HG02642 (cell line): ENCODE measurements around the gene CD247.
"Not testable (repeated sequence)": the region's sequence is repeated elsewhere in the genome, so short reads cannot be mapped to it uniquely, and the experiment has no call there.

ENCODE experiments used
- ATAC-seq: cut with Tn5 transposase; IDR thresholded peaks from one replicate; pipeline ENCODE4 v1.9.1; 2021; ENCODE audit warnings: mild to moderate bottlenecking; ENCODE audit not compliant: unreplicated experiment, poor library complexity

Gene CD247

DNA sequence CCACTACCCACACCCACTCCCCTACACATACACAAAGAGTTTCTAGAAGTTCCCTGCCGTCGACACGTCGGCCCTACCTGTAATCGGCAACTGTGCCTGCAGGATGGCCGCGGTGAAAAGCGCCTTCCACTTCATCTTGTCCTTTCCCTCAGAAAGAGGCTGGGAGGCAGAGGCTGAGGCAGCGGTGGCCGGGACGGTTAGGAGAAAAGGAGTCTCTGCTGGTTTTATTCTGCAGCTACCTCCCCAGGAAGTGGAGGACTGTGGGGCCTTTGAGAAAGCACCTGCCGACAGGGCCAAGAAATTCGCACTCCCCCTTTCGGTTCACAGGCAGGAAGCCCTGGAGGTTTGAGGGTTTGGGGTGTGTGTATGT is at the start of gene CD247:
Gene CD247, minus strand, starts transcription at position 199 of the 370 bp plus-strand sequence. Its CDS starts 64 bp downstream, at position 135.
- no peak for ATAC-seq

DNA sequence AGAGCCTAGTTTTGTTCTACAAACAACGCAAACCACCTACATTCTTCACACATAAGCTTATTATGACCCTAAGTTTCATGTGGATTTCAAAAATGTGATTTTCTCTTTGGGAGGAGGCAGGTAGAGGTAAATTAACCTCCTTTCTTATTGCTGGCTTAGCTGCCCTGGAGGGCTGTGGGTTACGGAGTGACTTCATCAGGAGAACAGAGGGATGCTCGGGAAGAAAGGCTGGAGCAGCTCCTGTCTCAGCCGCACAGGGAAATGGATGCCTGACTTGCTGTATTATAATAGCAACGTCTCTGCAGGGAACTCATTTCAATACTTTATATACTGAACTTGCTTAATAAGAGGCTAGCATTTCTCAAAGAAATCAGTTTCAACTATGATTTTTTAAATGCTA is 49.3 kb upstream of the CD247 start:
- ATAC-seq, result no peak

DNA sequence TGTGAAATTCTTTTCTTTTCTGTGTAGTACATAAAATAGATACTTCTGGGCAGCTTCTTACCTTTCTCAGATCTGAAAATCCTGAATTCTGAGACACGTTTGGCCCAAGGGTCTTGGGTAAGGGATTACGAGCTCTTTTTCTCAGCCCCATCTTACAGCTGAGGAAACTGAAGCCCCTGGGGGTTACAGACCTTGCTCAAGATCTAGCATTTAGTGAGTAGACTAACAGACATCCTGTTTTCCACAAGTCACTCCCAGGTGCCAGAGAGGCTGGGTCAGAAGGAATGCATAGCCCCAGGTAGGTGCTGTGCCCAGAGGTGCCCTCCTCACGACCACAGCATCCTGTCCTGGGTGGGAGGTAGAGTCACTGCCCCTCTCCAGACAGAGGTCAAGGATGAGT is 48.4 kb upstream of the CD247 start:
- no peak for ATAC-seq

DNA sequence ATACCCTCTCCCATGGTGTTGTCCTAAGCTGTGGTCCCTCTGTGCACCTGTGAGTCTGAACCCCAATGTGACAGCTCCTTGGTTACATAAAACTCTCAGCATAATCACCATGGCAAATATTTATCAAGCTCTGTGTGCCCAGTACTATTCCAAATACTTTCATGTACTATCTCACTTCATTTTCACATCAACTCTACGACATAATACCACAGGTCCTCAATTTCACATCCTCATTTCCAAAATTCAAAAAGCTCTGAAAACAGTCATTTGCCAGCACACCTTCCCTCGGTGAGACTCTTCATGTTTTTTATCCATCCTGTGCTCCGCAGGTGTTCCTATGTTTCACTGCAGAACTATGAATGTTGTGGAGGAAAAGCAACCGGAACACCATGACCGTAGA is 47.6 kb upstream of the CD247 start:
- no peak for ATAC-seq

DNA sequence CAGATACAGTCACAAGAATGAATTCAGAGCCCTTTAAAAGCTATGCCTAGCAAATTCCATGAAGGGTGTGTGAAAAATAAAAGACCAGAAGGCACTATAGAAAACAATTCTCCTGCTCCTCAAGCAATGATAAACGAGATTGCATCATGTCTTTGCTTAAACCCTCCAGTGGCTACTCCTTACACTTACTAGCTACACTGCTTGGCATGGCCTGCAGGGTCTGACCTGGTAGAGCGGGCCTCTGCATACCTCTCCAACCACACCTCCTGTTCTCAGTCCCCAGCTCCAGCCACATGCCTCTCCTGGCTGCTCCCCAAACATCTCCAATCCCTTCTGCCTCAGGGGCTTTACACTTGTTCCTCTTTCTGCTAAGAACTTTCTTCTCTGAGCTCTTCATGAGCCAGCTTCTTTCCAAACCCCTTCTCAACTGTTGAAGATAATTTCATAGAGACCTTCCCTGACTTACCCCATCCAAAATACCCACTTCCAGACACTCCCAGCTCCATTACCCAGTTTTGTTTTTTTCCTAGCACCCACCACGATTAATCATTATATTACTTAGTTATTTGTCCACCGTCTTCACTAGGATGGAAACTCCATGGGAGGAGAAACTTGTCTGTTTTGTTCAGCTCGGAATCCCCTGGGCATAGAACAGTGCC is 46.4 kb upstream of the CD247 start:
- no peak for ATAC-seq

DNA sequence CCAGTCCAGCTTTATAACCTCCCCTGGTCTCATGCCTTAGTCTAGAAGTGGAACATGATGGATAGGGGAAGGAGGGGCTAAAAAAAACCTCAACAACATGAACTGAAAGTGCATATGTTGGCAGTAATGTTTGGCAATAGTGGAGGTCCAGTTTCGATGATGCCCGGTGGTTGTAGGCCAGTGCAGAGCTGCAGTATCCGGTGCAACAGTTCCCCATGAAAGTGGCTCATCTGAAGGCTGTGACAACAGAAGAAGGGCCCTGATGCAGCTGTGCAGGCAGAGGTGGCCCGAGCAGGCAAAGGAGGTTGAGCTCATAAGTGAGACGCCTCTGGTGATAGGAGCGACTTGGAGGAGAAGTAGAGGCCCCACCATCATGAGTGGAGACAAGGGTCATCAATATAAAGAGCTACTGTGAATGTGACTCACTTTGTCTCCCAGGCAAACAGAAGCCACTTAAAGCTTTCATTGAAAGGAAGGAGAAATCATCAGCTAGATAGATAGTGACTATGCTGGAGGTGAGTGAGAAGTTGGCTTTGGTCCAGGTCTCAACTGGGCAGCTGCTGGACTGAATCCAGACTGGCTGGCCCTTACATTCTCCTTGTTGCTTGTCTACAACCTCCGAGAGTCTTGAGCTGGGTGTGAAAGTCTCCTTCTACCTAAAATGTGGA is 45.4 kb upstream of the CD247 start:
- no peak for ATAC-seq

DNA sequence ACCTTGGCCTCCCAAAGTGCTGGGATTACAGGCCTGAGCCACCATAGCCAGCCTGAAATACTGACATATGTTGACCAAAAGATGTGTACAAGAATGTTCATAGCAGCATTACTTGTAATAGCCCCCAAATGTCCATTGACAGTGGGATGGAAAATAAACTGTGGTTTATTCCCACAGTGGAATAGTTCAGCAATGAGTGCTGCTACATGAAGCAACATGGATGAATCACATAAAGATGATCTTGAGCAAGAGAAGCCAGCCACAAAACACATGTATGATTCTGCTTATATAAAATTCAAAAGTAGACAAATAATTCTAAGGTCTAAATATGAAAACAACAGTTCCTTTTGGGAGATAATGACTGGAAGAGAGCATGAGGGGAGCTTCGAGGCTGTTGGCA is 44.4 kb upstream of the CD247 start:
- no peak for ATAC-seq

DNA sequence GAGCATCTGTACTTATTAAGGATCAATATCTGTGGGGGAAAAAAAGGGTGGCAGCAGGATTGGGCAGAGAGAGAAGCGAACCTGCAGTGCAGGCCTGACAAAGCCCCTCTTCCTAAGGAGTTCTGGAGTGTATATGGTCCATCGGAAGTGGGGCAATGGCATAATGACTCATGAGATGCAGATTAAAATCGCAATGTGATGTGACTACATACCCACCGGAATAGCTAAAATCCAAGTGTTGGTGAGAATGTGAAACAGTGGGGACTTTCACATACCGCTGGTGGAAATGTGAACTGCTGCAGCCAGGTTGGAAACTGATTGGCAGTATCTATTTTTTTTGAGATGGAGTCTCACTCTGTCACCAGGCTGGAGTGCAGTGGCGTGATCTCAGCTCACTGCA is 43.4 kb upstream of the CD247 start:
- ATAC-seq, result no peak

DNA sequence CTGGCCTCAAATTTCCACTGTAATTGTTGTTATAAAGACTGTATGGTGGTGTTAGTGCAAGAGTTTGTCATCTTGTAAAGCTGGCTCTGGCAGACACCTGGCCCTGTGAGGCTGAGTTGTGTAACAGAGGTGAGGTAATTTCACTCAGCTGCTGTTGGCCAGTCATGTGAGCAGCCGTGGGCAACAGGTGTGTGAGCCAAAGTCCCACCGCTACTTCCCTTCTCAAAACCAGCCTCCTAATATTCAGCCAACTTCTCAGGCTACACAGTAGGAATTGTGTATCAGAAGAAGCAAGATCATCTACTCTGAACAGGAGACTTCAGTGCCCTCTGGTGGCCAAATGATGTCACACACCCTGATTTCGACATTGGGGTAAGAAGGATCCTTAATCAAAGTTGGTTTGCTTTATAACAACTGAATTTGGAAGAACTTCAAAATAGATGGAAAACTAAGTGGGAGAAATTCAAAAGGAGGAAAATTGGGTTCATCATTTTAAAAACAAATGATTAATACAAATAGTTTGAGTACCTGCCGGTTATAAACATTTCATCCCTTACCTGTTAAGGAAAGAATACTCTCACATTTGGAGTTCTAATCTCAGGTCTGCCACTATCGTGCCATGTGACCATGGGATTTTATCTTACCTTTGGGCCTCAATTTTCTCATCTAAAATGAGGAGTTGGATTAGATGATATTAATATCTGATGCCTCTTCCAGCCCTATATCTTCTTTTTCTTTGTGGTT is 37.8 kb upstream of the CD247 start:
- no peak for ATAC-seq

DNA sequence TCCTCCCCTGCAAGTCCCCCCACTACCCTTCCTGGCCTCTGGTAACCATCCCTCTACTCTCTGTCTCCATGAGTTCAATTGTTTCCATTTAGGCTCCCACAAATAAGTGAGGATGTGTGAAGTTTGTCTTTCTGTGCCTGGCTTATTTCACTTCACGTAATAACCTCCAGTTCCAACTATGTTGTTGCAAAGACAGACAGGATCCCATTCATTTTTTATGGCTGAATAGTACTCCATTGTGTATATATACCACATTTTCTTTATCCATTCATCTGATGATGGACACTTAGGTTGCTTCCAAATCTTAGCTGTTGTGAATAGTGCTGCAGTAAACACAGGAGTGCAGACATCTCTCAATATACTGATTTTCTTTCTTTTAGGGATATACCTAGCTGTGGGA is 36.7 kb upstream of the CD247 start:
- ATAC-seq, result not testable (repeated sequence)

DNA sequence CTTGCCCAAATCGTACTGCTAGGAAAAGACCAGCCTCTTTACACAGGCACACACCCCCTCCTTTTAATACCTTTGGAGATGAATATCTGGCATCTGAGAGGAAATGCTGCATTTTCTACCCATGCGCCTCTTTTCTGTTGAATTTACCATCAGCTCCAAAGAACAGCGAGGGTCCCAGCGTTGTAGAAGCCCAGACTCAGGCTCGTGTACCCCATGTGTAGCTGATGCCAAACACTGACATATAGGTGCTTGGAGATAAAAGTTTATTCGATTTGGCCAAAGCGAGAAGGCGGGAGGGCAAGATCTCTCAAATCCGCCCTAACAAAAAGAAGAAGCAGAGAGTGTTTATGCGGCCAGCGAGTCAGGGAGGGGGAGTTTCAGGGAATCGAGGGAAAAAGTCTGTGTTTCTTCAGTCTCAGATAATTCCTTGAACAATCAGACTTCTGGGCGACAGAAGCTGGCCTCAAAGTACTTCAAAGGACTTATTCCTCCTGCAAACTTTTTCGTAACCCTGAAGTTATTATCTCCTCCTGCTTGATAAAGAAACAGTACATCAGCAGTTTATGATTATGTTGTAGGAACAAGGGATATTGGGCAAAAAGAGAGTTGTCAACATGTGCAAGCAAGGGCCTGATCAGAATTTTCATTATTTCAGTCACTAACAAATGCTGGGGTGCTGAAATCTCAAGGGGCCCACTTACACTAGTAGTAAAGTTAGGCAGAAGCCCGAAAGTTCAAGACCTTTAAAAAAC is 35.9 kb upstream of the CD247 start:
- peak; percentile 15 for ATAC-seq

DNA sequence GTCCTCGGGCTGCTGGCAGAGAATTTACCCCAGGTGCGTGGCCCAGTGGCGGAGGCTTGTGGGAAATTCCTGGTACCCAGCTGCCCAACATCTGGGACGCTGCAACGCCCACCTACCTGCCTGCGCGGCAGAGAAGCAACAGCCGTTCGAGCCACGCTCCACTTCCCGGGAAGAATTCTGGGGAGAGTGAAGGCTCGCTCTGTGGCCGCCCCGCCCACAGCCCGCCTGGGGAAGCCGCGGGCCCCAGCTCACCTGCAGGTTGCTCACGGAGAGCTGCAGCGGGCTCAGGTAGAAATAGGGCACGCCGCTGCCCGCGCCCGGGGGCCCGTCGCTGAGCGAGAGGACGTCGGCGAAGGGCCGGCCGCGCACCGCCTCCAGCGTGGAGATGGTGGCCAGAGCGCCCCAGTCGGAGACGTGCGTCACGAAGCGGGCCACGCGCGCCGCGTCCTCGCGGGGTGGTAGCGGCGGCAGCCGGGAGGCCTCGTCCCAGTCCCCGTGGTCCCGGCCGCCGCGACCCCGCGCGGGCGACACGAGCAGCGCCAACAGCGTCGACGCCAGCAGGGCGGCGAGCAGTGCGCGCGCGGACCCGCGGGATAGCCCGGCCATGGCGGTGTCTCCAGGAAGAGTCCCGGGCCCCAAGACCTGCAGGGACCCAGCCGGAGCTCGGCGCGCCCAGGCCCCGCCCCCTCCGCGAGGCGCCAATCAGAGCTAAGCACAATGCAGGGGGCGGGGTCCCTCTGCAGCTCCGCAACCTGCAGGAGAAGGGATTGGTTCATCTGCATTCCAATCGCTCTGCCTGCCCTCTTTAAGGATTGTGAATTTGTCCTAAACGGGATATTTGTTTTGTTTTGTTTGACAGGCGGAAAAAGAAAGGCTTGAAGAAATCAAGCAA is 35.1 kb upstream of the CD247 start, which contains the start of gene CREG1:
Gene CREG1, minus strand, starts transcription at position 627 of the 892 bp plus-strand sequence.
- ATAC-seq, result peak; percentile 99

DNA sequence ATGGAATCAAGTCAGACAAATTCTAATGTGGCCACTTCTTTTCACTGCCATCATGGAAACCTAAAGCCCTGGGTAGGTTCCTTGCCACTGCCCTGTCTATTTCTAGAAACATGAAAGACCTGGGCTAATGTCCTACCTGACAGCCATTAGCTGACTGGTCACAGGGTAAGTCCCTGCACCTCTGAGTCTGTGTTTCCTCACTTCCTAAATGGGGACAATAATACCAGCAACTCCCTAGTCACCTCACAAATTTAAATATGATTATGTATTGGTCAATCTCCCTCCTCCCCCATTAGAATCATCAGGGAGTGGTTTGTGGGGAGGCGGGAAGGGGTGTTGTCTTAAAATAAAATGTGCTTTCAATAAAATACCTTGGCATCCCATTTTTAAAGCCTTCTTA is 33.0 kb upstream of the CD247 start:
- ATAC-seq, result no peak

DNA sequence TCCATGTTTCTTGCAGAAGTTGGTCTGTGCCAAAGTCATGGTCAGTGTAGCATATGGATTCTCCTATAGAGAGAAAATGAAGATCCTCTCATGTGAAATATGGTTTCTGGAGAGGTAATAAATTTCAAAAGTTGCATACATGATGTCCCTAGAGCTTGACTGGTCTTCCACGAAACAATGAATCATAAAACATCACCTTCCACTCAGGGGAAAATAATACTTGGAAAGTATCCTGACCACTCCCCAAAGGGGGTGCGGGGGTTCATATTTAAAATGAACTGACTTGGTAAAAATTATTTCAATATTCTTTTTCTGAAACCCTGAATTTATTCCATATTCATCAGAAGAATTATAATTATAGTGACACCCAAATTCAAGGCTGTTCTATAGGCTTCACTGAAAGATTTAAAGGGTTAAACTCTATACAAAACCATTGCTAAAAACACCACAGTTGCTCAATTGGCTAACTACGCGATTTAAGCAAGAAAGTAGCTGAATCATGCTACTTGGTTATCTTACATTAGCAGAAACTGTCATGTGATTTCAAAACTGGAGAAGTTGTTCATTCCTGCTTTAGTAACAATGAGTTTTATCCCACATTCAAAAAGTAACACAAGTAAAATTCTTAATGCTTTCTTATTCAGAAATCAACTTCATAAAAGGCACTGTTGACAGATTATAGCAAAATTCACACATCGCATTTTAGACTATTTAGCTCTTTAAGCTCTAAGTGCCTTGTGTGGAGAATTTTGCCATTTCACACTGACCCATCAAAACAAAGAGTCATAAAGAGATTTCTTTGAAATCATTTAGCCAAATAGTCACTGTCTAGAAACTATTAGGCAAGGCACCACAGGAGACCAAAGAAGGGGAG is 30.0 kb upstream of the CD247 start:
- no peak for ATAC-seq

DNA sequence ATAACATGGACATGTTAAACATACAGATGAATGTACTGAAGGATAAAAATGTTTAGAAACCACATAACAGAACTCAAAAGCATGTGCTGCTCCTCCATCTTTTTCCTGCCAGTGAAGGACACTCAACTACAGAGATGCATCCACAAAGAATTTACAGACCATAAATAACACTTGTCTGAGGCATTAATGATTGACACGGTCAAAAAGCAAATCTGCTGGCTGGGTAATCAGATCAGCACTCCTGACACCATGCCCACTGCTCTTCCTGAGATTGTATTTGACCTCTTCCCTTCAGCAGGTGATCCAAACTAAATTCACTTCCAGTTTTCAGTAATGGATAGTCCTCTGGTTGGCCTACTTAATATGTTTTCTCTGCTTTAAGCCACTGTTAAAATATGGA is 28.6 kb upstream of the CD247 start:
- ATAC-seq, result no peak

DNA sequence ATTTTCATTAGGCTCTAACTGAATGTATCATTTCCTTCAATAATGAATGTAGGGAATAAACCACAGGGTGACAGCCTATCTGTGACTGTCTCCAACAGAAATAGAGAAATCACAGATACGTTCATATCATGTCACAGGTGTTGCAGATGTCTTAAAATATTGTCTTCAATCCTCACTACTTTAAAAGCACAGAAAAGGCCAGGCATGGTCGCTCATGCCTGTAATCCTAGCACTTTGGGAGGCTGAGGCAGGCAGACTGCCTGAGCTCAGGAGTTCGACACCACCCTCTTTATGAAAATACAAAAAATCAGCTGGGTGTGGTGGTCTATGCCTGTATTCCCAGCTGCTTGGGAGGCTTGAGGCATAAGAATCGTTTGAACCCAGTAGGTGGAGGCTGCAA is 27.0 kb upstream of the CD247 start:
- no peak for ATAC-seq

DNA sequence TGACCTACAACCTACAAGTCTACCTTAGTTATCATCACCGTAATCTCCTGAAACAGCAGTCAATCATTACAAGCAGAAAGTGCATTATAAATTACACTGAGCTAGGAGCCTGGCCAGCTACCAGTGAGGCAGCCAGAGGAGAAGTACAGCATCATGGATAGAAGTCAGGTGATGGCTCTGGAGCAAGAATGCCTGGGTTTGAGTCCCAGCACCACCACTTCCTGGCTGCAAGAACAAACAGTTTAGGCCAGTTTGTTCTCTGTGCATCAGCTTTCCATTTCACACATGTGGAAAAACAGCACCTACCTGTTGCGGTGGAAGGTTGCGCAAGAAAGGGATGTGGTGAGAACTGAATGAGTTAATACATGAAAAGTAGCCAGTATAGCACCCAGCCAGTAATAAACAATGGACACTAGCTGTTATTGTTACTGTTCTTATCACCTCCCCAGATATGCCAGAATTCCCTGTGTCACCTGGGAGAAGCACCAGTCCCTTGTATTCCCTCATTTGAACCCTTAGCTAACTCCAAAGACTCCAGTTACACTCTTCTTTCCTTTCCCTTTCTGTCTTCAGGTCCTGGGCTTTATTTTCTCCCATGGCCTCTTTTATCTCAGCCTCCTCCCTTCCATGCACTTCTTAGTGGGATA is 26.2 kb upstream of the CD247 start:
- ATAC-seq, result no peak

DNA sequence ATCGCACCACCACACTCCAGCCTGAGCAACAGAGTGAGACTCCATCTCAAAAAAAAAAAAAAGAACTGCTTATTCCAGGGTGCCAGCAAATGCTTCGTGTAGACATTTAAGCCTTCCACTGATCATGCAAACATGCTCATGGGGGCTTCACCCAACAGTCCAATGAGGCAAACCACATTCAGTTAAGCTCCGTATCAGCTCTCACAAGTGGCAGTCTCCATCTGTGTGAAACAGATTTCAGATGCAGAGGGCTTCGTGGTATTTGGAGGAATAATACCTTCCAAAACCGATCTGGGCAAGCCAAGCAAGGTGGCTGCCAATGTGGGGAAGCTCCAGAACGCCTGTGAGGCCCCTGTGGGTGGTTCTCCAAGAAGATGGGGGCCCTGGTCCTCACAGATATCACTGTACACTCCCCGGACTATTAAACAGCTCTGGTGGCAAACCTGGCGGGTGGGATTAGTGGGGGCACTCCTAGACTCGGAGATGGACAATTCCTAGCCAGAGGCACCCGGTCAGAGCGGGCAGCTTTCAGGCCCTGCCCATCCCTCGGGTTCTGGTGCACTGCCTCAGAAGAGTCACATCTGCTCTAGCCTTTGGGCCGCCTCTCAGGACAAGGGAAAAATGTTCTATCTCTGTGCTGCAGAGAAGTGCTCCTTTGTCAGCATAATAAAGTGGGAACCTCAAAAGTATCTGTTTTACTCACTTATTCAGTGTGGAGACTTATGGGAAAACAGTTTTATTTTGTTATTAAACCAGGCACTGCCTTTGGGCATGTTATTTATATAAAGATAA is 25.1 kb upstream of the CD247 start:
- no peak for ATAC-seq
